Activated CD4-positive, alpha-beta memory T cell treated with anti-CD3 and anti-CD28 coated beads for 36 hours (primary cell): ENCODE results near the gene CDC42EP4. TPM values are rescaled to one million over a fixed set of nuclear protein-coding genes. Genes with fewer than 3 reads are reported as not detected.

Experiments
- CTCF ChIA-PET: fragments of 350-600 bp; sonication (Branson Sonifier 250); formaldehyde crosslinking; loops from one replicate; lab custom pipeline; 2021; ENCODE audit warnings: antibody characterized with exemption, inconsistent platforms; lab: Charles Lee
- POLR2A ChIA-PET: fragments of 350-600 bp; sonication (Branson Sonifier 250); formaldehyde crosslinking; loops from one replicate; lab custom pipeline; 2021; ENCODE audit warnings: antibody characterized with exemption; lab: Charles Lee
- DNase-seq: peaks from one replicate; pipeline ENCODE4 v3.0.0-alpha.2; 2020
- H3K27ac Mint-ChIP-seq: one replicate; pipeline ENCODE4 v1.8.0; 2021; ENCODE audit warnings: mixed read lengths
- H3K27me3 Mint-ChIP-seq: one replicate; pipeline ENCODE4 v1.8.0; 2021; ENCODE audit warnings: mixed read lengths
- H3K36me3 Mint-ChIP-seq: one replicate; pipeline ENCODE4 v1.8.0; 2021; ENCODE audit warnings: mixed read lengths
- H3K4me1 Mint-ChIP-seq: one replicate; pipeline ENCODE4 v1.8.0; 2021; ENCODE audit warnings: low read depth, mixed read lengths
- H3K4me3 Mint-ChIP-seq: one replicate; pipeline ENCODE4 v1.8.0; 2021; ENCODE audit warnings: mild to moderate bottlenecking, mixed read lengths
- H3K9me3 Mint-ChIP-seq: one replicate; pipeline ENCODE4 v1.8.0; 2021; ENCODE audit warnings: mixed read lengths
- intact Hi-C: fragments of 100-400 bp; cut with micrococcal nuclease; formaldehyde crosslinking; loops from one replicate; pipeline ENCODE4 v1.15.1; 2023
- total RNA-seq, 2 experiments: library from RNA; stranded (reverse); gene quantifications; one replicate each; pipeline ENCODE4 v1.2.3, GENCODE V29; 2021

The CDC42EP4 gene
- total RNA-seq, 2 experiments from 2014 or later = 1.6 to 1.7 TPM

DNA sequence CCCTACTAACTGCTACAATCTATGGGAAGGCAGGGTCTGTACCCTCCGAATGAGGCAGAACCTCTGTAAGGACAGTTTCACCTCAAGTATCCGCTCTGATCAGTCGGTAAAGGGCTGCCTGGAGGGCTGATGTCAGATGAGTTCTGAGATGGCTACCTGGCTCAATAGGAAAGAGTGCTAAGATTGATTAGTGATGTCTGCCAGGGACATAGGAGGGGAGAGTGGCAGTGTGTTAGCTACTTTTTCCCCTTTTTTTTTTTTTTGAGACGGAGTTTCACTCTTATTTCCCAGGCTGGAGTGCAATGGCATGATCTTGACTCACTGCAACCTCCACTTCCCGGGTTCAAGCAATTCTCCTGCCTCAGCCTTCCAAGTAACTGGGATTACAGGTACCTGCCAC, 39.1 kb upstream of the CDC42EP4 start:
- Mint-ChIP-seq H3K27me3 (no peaks in the 10 kb centered on the region), H3K4me1 (no peaks in the 10 kb centered on the region)
- CTCF ChIA-PET = no interaction called here

DNA sequence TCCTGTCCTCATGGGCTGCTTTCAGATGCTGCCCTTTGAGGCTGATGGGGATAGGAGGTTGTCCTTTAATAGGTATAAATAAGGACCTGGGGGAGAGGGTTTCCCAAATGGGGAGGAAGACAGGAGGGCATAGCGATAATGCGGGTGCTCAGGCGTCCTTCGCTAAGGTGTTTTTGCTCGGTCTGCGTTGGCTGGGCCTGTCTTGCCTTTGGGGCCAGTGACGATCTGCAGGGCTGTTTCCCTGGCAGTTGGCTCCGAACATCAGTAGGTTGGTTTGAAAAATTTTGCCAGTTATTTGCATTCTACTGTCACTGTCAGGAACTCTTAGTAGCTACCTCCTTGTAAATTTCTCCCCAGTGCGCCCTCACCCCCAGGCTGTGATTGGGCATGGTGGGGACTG, 37.8 kb upstream of the CDC42EP4 start:
- CTCF ChIA-PET = interaction anchor here (1.0 kb wide), 1 partner anchor 20 kb away, joined by 4 read pairs; no protein-coding TSS in a partner anchor
- H3K9me3 Mint-ChIP-seq = no peaks in the 10 kb centered on the region
- H3K27ac Mint-ChIP-seq = no peak overlapping the region

More for the DNA sequence above, 39.1 kb upstream of the CDC42EP4 start:
- no peak for DNase-seq
- POLR2A ChIA-PET = no interaction called here
- intact Hi-C loops = no loop called here
- H3K27ac Mint-ChIP-seq = no peak overlapping the region
- no peak overlapping the region for H3K4me3 Mint-ChIP-seq
- H3K36me3 Mint-ChIP-seq = no peaks in the 10 kb centered on the region
- no peaks in the 10 kb centered on the region for H3K9me3 Mint-ChIP-seq

DNA sequence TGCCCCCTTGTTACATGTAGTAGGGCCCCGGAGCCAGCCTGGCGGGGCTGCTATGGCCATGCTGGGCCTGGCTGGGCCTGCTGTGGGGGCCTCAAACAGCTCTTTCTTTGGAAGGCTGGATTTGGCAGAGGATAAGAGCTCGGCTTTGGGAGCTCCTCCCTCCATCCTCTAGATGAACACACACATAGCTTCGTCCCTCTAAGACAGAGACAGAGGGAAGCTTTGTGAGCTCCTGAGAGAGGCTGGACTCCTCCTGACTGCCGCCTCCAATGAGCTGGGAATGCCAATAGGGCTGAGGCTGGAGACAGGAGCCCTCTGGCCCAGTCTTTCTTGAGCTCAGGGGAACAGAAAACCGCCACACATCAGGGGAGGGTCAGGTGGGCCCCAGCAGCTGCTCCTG, 37.3 kb upstream of the CDC42EP4 start:
- ChIA-PET POLR2A (no interaction called here), CTCF (interaction anchor here (1.0 kb wide), 1 partner anchor 21 kb away, joined by 4 read pairs; no protein-coding TSS in a partner anchor)
- Mint-ChIP-seq H3K4me1 (no peaks in the 10 kb centered on the region), H3K9me3 (no peaks in the 10 kb centered on the region), H3K4me3 (no peak overlapping the region), H3K27ac (no peak overlapping the region), H3K36me3 (no peaks in the 10 kb centered on the region), H3K27me3 (no peaks in the 10 kb centered on the region)
- intact Hi-C loops = no loop called here
- DNase-seq = no peak

More for the DNA sequence above, 37.8 kb upstream of the CDC42EP4 start:
- intact Hi-C loops = no loop called here
- POLR2A ChIA-PET = no interaction called here
- no peaks in the 10 kb centered on the region for H3K4me1 Mint-ChIP-seq
- H3K4me3 Mint-ChIP-seq = no peak overlapping the region
- H3K36me3 Mint-ChIP-seq = no peaks in the 10 kb centered on the region
- H3K27me3 Mint-ChIP-seq = no peaks in the 10 kb centered on the region
- DNase-seq = no peak

DNA sequence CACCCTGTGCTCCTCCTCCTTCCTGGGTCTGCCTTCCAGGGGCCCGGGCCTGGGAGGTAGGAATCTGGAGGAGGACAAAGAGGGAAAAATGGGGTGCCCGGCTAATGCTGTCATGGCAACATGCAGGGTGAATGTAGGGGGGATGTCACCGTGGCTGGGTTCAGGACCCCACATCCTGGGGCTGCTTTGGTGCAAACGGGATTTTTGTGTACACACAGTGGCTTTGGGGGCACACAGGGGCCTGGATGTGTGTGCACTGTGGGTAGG, 37.0 kb upstream of the CDC42EP4 start:
- CTCF ChIA-PET = interaction anchor here (1.0 kb wide), 1 partner anchor 21 kb away, joined by 4 read pairs; no protein-coding TSS in a partner anchor
- Mint-ChIP-seq H3K36me3 (no peaks in the 10 kb centered on the region), H3K27ac (no peak overlapping the region), H3K4me3 (no peak overlapping the region), H3K4me1 (no peaks in the 10 kb centered on the region), H3K27me3 (no peaks in the 10 kb centered on the region), H3K9me3 (no peaks in the 10 kb centered on the region)
- POLR2A ChIA-PET = no interaction called here
- intact Hi-C loops = no loop called here
- DNase-seq = no peak

DNA sequence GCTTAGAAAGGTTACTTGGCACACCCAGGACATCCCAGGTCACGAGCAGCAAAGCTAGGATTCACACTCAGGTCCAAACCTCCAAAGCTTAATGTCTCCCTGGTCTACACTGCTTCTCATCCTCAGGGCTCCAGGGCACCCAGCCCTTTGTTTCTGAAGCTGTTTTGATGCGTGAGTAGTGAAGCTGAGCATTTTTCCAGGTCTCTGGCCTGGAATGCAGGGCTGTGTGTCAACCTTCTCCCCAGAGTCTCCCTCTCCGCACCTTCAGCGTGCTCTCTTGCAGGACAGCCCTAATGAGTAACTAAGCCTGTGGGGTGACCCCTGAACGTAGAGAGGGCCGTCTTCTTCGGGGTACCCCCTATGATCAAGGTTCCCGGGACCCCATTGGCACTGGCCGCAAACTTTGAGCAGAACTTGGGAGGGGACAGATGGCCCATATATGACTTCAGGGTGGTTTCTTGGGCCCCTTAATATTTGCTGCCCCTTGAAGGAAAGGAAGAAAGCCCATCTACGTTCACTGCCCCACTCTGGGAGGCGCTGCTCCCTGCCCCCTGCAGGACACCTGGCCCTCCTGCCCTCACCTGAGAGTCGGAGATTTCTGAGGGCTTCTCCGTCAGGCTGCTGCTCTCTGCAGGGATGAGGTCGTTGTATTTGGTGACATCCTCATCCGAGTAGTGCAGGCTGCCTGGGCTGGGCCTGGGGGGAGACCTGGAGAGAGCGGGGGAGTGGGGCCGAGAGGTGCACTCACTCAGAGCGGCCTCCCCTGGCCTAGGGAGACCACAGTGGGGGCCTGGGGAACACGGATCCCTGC, 36.4 kb upstream of the CDC42EP4 start:
- Mint-ChIP-seq H3K4me1 (no peaks in the 10 kb centered on the region), H3K9me3 (no peaks in the 10 kb centered on the region), H3K36me3 (no peaks in the 10 kb centered on the region), H3K27ac (no peak overlapping the region), H3K4me3 (no peak overlapping the region), H3K27me3 (no peaks in the 10 kb centered on the region)
- CTCF ChIA-PET = interaction anchor here (0.8 kb wide), 1 partner anchor 791 kb away, joined by 3 read pairs; no protein-coding TSS in a partner anchor
- POLR2A ChIA-PET = no interaction called here
- no peak for DNase-seq
- intact Hi-C loops = no loop called here

DNA sequence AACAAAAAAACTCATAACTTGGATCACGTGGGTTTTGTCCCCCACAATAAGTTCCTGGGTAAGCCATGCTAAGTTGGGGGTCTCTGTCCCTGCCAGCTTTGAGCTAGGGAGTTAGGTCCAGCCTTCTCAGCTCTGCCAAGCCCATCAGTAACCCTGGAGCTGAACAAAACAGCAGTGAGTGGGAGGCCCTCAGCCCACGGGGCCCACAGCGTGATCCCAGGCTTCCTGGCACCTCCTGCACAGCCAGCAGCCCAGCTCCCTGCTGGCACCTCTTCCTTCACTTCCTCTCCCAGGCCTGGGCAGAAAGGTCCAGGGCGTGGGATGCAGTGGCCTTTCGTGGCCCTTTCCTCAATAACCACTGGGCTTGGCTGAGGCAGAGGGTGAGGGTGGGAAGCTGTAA, 35.5 kb upstream of the CDC42EP4 start:
- H3K9me3 Mint-ChIP-seq = no peaks in the 10 kb centered on the region
- intact Hi-C loops = no loop called here
- DNase-seq = no peak
- no peak overlapping the region for H3K4me3 Mint-ChIP-seq
- H3K4me1 Mint-ChIP-seq = no peaks in the 10 kb centered on the region
- CTCF ChIA-PET = interaction anchor here (1.7 kb wide), 1 partner anchor 23 kb away, joined by 4 read pairs; no protein-coding TSS in a partner anchor
- no peaks in the 10 kb centered on the region for H3K36me3 Mint-ChIP-seq
- H3K27me3 Mint-ChIP-seq = peaks cover 2% of the 10 kb centered on the region
- H3K27ac Mint-ChIP-seq = no peak overlapping the region
- POLR2A ChIA-PET = no interaction called here

DNA sequence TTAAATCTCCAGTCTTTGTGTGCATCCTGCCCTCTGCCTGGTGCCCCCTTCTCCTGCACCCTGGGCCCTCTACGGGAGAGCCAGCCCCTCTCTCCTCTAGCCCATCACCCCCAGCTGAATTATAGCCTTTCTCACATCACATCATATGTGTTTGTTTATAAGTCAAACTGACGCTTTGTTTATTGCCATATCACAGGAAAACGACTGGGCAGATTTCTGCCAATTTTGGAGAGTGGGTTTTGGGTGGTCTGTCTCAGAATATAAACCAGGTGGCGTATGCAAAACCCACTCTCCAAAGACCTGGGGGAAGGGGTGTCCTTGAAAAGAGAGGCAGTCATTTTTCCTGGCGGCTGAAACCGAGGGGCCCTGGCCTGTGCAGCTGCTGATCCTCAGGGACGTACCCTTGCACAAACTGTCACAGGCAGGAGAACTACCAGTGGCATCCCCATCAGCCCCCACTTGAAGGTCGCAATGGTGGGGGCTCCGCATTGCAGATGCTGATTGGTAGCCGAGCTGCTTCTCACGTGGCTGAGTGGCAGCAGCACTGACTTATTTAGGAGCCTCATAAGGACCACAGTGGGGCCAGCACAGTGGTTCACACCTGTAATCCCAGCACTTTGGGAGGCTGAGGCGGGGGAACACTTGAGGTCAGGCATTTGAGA, 34.8 kb upstream of the CDC42EP4 start:
- POLR2A ChIA-PET = no interaction called here
- H3K4me1 Mint-ChIP-seq = no peaks in the 10 kb centered on the region

DNA sequence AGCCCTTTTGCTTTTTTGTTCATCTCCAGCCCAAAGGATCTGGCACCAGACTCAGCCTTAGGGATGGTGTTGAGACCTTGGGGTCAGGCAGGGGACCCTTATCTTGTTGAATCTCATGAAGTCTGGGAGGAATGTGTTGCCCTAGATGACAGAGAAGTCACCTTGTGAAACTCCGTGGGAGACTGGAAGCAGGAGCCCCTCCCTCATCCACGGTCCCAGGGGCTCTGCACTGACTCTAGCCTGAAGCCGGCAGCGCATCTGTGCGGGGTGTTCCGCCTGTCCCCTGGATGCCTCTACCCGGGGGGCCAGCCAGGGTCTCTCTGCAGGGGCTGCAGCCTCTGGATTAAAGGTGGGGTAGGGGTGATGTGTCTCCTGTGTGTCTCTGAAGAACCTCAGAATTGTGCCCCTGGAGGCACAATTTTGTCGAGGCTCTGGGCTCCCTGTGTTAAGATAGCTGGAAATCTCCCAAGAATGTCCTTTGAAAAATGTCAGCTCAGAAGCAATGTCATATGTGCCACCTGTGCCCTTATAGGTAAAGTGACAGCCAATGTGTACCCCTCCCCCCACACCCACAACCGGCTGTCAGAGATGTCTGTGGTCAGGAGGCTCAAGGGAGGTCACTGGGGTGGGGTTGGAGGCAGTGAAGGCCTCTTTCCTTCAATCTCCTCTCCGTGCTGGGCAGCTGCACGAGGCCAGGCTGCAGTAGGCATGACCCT, 32.1 kb upstream of the CDC42EP4 start:
- peaks cover 2% of the 10 kb centered on the region for H3K27me3 Mint-ChIP-seq
- peaks cover 6% of the 10 kb centered on the region for H3K4me1 Mint-ChIP-seq
- H3K36me3 Mint-ChIP-seq = no peaks in the 10 kb centered on the region
- POLR2A ChIA-PET = no interaction called here
- intact Hi-C loops = no loop called here
- CTCF ChIA-PET = interaction anchor here (1.4 kb wide), 1 partner anchor 89 kb away, joined by 3 read pairs; no protein-coding TSS in a partner anchor
- H3K4me3 Mint-ChIP-seq = no peak overlapping the region
- H3K27ac Mint-ChIP-seq = no peak overlapping the region
- DNase-seq = no peak
- no peaks in the 10 kb centered on the region for H3K9me3 Mint-ChIP-seq

More for the DNA sequence above, 34.8 kb upstream of the CDC42EP4 start:
- intact Hi-C loops = no loop called here
- H3K27ac Mint-ChIP-seq = no peak overlapping the region
- no peak for DNase-seq
- no peaks in the 10 kb centered on the region for H3K9me3 Mint-ChIP-seq
- H3K36me3 Mint-ChIP-seq = no peaks in the 10 kb centered on the region
- CTCF ChIA-PET = interaction anchor here (1.7 kb wide), 1 partner anchor 23 kb away, joined by 4 read pairs; no protein-coding TSS in a partner anchor
- no peak overlapping the region for H3K4me3 Mint-ChIP-seq
- peaks cover 2% of the 10 kb centered on the region for H3K27me3 Mint-ChIP-seq

DNA sequence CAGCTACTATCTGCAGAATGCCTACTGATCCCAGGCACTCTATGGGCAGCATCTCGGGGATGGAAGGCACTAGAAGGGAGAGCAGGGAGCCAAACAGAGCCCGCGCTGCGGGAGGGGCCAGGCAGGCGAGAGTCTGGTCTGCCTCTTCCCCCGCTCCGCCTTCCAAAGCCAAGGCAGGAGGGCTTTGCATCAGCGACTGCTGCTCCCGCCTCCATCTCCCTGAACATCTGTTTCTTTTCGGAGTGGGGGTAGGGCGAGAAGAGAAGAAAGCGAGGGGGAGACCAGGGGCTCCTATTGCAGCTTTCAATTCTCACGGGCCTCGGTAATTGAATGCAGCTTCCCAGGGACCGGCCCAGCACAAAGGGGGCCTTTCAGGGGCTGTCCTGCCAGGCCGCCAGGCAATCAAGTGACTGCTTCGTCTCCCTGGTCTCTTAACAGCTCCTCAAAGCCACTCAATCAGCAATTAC, 31.4 kb upstream of the CDC42EP4 start:
- Mint-ChIP-seq H3K27me3 (peaks cover 2% of the 10 kb centered on the region), H3K9me3 (no peaks in the 10 kb centered on the region), H3K4me3 (no peak overlapping the region), H3K4me1 (peaks cover 6% of the 10 kb centered on the region), H3K36me3 (no peaks in the 10 kb centered on the region), H3K27ac (no peak overlapping the region)
- DNase-seq = no peak
- intact Hi-C loops = no loop called here
- ChIA-PET CTCF (interaction anchor here (0.7 kb wide), 1 partner anchor 88 kb away, joined by 3 read pairs; no protein-coding TSS in a partner anchor), POLR2A (no interaction called here)

DNA sequence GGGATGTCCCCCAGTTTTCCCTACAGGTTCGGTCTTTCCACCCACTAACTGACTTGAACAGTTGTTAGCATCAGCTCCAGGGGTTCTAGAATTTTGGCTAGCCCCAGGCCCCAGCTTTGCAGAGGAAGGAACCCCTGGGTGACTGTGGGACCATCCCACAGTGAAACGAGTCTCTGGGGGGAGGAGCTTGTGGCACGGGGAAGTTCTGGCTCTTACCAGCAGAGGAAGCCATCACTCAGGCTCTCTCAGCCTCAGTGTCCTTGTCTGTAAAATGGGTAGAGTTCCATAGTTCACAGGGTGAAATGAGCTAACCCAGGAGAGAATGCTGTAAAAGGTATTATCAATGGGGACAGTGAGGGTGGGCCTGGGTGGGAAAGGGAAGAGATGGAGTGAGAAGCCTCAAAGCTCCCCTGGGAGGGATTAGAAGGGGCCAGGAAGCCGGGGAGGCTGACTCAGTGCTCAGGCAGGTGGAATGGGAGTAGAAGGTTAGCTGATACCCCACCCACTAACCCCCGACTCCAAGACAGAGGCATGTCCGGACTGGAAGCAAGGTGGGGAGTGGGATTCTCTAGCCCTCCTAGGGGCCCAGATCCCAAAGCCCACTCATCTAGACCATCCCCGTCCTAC, 30.9 kb upstream of the CDC42EP4 start:
- Mint-ChIP-seq H3K27me3 (peaks cover 2% of the 10 kb centered on the region), H3K27ac (no peak overlapping the region), H3K36me3 (no peaks in the 10 kb centered on the region), H3K4me1 (peaks cover 6% of the 10 kb centered on the region), H3K9me3 (no peaks in the 10 kb centered on the region), H3K4me3 (no peak overlapping the region)
- intact Hi-C loops = no loop called here
- POLR2A ChIA-PET = no interaction called here
- DNase-seq = no peak
- CTCF ChIA-PET = interaction anchor here (0.7 to 1.7 kb wide), 2 partner anchors 27 to 87 kb away, joined by 3 to 6 read pairs; no protein-coding TSS in a partner anchor

DNA sequence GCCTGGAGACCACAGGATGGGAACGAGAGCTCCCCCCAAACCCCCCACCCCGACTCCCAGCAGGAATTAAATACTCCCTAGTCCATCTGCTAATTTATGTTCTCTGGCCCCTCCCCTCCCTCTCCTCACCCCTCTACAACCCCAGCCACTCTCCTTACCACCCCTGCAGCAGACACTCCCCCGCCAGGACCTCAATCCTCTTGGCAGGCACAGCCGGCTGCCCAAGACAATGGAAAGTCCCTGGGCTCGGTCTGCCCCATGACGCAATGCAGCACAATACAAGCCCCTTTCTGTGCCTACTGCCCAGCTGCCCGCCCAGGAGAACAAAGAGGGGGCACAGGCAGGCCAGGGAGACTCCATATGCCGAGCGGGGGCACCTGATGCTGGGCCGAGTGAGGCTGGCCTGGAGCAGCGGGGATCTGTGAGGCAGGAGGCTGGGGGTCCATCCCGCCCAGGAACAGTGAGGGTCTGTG, 30.3 kb upstream of the CDC42EP4 start:
- H3K36me3 Mint-ChIP-seq = no peaks in the 10 kb centered on the region
- H3K4me3 Mint-ChIP-seq = no peak overlapping the region
- H3K27ac Mint-ChIP-seq = no peak overlapping the region
- ChIA-PET POLR2A (no interaction called here), CTCF (interaction anchor here (1.7 kb wide), 1 partner anchor 28 kb away, joined by 6 read pairs; no protein-coding TSS in a partner anchor)
- DNase-seq = no peak
- intact Hi-C loops = no loop called here
- peaks cover 2% of the 10 kb centered on the region for H3K27me3 Mint-ChIP-seq
- H3K4me1 Mint-ChIP-seq = peaks cover 6% of the 10 kb centered on the region
- H3K9me3 Mint-ChIP-seq = no peaks in the 10 kb centered on the region
